Mucosa of descending colon (tissue), 3 donors: ENCODE data around the gene MYO5C. TPM values are rescaled to one million over a fixed set of nuclear protein-coding genes. Genes with fewer than 3 reads are reported as not detected.

Experiments used
- ATAC-seq: fragments of 200-7000 bp; cut with Tn5 transposase; one replicate; pipeline ENCODE4 v1.9.1; 2020; ENCODE audit warnings: mild to moderate bottlenecking, moderate library complexity
- DNase-seq, 3 donors: peaks; one replicate each; pipeline ENCODE4 v3.0.0-alpha.2; 2020
- H3K36me3 ChIP-seq: fragments of 200-600 bp; one replicate; pipeline ENCODE4 v1.8.0; 2021; ENCODE audit warnings: low read depth, mild to moderate bottlenecking
- H3K4me1 ChIP-seq: fragments of 200-600 bp; one replicate; pipeline ENCODE4 v1.8.0; 2021; ENCODE audit warnings: low read depth, mild to moderate bottlenecking
- H3K4me3 ChIP-seq: fragments of 200-600 bp; one replicate; pipeline ENCODE4 v1.8.0; 2021; ENCODE audit warnings: mild to moderate bottlenecking
- H3K9me3 ChIP-seq: fragments of 200-600 bp; one replicate; pipeline ENCODE4 v1.8.0; 2021; ENCODE audit warnings: mild to moderate bottlenecking
- CTCF ChIP-seq: fragments of 200-600 bp; IDR thresholded peaks from one replicate; pipeline ENCODE4 v1.8.0; 2022; ENCODE audit warnings: antibody characterized with exemption, mild to moderate bottlenecking
- intact Hi-C, 2 donors: fragments of 100-400 bp; cut with DNase I in 1 of 2; cut with micrococcal nuclease in 1 of 2; formaldehyde crosslinking; loops; one replicate each; pipeline versions ENCODE4 v1.11.0 to v1.11.1; 2022; cut with DNase I, micrococcal nuclease
- total RNA-seq, 3 donors: library from RNA; stranded (reverse); fragmentation: NEBNext Ultra II Directional in 2 of 3; extraction: Animal tissue kit (Norgen Biotek cat#: 25700) in 2 of 3; gene quantifications; one replicate each; pipeline versions ENCODE4 v1.2.1 to v1.2.4, GENCODE V29; 2021 to 2023
- donor health status: DM: no; HTN: no; CAD: no; lungs with moderate emphysema.
- donor health status: DM: no; HTN: no; CAD: no.
- donor health status: DM: no; HTN: yes; CAD: no.

MYO5C gene
- total RNA-seq, 3 donors from 2014 or later = 46.6 to 90.0 (median 81.6) TPM

DNA sequence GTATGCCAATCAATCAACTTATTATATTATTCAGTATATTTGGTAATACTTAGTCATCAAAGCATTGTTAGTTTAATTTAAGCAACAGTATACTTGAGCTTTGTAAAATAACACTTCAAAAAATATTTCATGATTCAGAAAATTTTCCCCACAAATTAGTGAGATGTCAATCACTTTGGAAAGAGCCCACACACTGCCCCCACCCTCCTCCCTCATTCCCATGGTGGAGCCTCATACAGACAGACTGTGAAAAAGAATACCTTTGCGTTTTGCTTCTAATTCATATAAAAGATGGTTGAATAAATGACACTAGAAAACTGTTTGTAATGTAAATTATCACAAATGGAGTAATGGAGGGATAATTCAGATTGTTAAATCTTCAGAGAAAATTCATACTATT, 43.3 kb upstream of the MYO5C start:
- intact Hi-C loops = no loop called here
- Histone ChIP-seq H3K4me1 (peaks cover 3% of the 10 kb centered on the region), H3K36me3 (no peaks in the 10 kb centered on the region), H3K9me3 (no peaks in the 10 kb centered on the region), H3K4me3 (no peak overlapping the region)
- DNase-seq (no peak), ATAC-seq (no peak)
- TF ChIP-seq CTCF = no peak

- TF ChIP-seq CTCF = no peak
- no peak for ATAC-seq
These were observed 42.5 kb upstream of the MYO5C start for GRCh38 chr15:52338058-52338457.

GRCh38 chr15:52337198-52337853, 41.7 kb upstream of the MYO5C start:
- H3K36me3 ChIP-seq = no peaks in the 10 kb centered on the region
- ATAC-seq = no peak
- intact Hi-C loops = no loop called here
- peaks cover 3% of the 10 kb centered on the region for H3K4me1 ChIP-seq
- no peak overlapping the region for H3K4me3 ChIP-seq
- TF ChIP-seq CTCF = no peak
- no peaks in the 10 kb centered on the region for H3K9me3 ChIP-seq
- no peak for DNase-seq

More at GRCh38 chr15:52338058-52338457, 42.5 kb upstream of the MYO5C start:
- Histone ChIP-seq H3K4me3 (no peak overlapping the region), H3K36me3 (no peaks in the 10 kb centered on the region), H3K9me3 (no peaks in the 10 kb centered on the region), H3K4me1 (peaks cover 3% of the 10 kb centered on the region)
- no peak for DNase-seq
- intact Hi-C loops = no loop called here

- peak; percentile 89 for ATAC-seq
- no peak for TF ChIP-seq CTCF
- H3K4me3 ChIP-seq = no peak overlapping the region
- peak in 2 of 3 donors; percentile 31 to 64 for DNase-seq
- no peaks in the 10 kb centered on the region for H3K9me3 ChIP-seq
- peaks cover 7% of the 10 kb centered on the region for H3K4me1 ChIP-seq
- intact Hi-C loops = no loop called here
- H3K36me3 ChIP-seq = no peaks in the 10 kb centered on the region
These were observed 40.9 kb upstream of the MYO5C start for GRCh38 chr15:52336529-52336928.

DNA sequence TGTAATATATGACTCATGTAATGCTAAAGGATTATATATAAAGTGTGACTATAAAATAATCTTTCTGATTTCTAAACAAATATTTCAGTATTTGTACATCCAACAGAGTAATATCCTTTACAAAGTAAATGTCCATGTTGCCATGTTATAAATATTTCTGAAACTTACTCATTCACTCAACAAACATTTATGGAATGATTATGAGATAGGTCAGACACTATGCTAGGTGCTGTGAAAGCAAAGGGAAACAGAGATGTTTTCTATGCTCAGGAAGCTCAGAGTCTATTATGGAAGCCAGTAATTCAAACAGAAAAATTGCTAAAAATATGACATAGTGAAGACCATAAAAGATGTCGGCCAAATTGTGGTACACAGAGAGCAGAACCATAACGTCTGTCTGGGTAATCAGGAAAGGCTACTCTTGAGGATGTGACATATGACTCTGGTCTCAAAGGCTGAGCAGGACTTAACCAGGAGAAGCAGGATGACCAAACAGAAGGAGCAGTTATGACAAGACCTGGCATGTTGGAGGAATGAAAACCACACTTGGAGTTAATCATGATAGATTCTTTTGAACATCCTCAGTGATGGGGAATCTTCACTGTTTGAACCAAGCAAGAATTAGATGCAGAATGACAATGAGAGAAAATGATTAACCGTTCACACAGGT, 39.0 kb upstream of the MYO5C start:
- no peak for DNase-seq
- no peak for TF ChIP-seq CTCF
- intact Hi-C loops = no loop called here
- Histone ChIP-seq H3K36me3 (no peaks in the 10 kb centered on the region), H3K4me3 (no peak overlapping the region), H3K4me1 (peaks cover 10% of the 10 kb centered on the region), H3K9me3 (no peaks in the 10 kb centered on the region)
- ATAC-seq = peak; percentile 54
